Panc1 (cell line): ENCODE data around the gene UBLCP1.

Source experiments
- POLR2AphosphoS5 ChIP-seq: IDR thresholded peaks from 2 replicates; pipeline ENCODE4 v1.6.1; 2012; ENCODE audit warnings: mild to moderate bottlenecking, low read depth, low read length, moderate library complexity
- SIN3A ChIP-seq: IDR thresholded peaks from 2 replicates; pipeline ENCODE4 v1.6.1; 2012; ENCODE audit warnings: low read depth, mild to moderate bottlenecking, low read length, moderate library complexity, borderline replicate concordance; ENCODE audit not compliant: insufficient read depth
- TCF7L2 ChIP-seq: IDR thresholded peaks from 2 replicates; pipeline ENCODE4 v1.6.1; 2011; ENCODE audit warnings: mild to moderate bottlenecking, low read depth, low read length, inconsistent platforms
- TF ChIP-seq, protein P1 (sequence below): fragments of 450-650 bp; IDR thresholded peaks from 2 replicates; pipeline ENCODE4 v1.5.1; 2017; ENCODE audit warnings: mild to moderate bottlenecking
- TF ChIP-seq, protein P2 (sequence below), 2 experiments: IDR thresholded peaks; 2 replicates each; pipeline ENCODE4 v1.6.1; 2011 to 2012; ENCODE audit warnings: low read depth in 2 of 2, control low read depth in 1 of 2, low read length in 1 of 2, mild to moderate bottlenecking in 1 of 2, moderate library complexity in 1 of 2; ENCODE audit not compliant: insufficient read depth in 1 of 2

DNA sequence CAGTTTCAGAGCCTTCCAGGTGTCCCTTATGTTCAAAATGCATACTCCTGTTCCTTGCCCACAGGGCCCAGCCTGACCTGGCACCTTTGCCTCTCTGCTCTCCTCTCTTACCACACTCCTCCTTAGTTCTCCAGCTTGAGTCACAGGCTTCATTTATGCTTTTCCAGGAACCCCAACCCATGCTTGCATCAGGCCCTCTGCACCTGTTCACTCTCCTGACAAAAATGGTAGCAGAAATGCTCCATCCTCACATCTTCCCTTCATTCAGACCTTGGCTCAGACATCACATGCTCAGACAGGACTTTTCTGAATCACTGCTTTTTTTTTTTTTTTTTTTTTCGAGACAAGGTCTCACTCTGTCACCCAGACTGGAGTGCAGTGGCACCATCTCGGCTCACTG, 38.6 kb upstream of the UBLCP1 start:
- TF ChIP-seq, protein P1, sequence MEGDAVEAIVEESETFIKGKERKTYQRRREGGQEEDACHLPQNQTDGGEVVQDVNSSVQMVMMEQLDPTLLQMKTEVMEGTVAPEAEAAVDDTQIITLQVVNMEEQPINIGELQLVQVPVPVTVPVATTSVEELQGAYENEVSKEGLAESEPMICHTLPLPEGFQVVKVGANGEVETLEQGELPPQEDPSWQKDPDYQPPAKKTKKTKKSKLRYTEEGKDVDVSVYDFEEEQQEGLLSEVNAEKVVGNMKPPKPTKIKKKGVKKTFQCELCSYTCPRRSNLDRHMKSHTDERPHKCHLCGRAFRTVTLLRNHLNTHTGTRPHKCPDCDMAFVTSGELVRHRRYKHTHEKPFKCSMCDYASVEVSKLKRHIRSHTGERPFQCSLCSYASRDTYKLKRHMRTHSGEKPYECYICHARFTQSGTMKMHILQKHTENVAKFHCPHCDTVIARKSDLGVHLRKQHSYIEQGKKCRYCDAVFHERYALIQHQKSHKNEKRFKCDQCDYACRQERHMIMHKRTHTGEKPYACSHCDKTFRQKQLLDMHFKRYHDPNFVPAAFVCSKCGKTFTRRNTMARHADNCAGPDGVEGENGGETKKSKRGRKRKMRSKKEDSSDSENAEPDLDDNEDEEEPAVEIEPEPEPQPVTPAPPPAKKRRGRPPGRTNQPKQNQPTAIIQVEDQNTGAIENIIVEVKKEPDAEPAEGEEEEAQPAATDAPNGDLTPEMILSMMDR, result no peak
- TF ChIP-seq POLR2AphosphoS5, result no peak
- no peak for TF ChIP-seq TCF7L2
- TF ChIP-seq SIN3A, result no peak
- TF ChIP-seq, protein P2, sequence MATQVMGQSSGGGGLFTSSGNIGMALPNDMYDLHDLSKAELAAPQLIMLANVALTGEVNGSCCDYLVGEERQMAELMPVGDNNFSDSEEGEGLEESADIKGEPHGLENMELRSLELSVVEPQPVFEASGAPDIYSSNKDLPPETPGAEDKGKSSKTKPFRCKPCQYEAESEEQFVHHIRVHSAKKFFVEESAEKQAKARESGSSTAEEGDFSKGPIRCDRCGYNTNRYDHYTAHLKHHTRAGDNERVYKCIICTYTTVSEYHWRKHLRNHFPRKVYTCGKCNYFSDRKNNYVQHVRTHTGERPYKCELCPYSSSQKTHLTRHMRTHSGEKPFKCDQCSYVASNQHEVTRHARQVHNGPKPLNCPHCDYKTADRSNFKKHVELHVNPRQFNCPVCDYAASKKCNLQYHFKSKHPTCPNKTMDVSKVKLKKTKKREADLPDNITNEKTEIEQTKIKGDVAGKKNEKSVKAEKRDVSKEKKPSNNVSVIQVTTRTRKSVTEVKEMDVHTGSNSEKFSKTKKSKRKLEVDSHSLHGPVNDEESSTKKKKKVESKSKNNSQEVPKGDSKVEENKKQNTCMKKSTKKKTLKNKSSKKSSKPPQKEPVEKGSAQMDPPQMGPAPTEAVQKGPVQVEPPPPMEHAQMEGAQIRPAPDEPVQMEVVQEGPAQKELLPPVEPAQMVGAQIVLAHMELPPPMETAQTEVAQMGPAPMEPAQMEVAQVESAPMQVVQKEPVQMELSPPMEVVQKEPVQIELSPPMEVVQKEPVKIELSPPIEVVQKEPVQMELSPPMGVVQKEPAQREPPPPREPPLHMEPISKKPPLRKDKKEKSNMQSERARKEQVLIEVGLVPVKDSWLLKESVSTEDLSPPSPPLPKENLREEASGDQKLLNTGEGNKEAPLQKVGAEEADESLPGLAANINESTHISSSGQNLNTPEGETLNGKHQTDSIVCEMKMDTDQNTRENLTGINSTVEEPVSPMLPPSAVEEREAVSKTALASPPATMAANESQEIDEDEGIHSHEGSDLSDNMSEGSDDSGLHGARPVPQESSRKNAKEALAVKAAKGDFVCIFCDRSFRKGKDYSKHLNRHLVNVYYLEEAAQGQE (IDR thresholded peaks at IDR 0.05; ENCODE audit: insufficient read depth in 1 of 2, low read depth in 2 of 2, low read length in 1 of 2), result no peak
